ENCODE data around the gene CPT1A. TPM values are rescaled to one million over a fixed set of nuclear protein-coding genes. Genes with fewer than 3 reads are reported as not detected.

Gene CPT1A
- polyA plus RNA-seq, 2 donors, result 8.4 to 13.8 TPM

DNA sequence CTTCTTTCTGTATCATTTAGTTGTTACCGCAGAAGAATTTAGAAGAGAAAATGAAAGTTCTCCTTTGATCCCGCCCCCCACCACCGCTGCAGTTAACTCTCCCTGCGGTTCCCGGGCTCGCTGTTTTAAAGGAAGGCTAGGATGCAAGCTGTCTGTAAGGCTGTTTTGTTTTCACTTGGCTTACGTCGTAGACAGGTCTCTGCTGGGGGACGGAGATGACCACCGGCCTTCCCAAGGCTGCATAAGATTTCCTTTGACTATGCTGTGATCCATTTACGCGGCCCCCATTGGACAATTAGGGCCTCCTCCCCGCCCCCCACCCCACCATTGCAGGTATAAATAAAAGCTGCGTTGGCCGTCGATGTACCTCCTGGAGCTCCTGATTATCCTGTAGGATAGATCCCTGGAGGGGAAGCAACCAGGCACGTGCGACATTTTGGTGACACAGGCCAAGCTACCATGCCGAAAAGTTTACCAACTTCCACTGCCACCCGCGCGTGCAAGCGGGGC is 1.4 kb upstream of the CPT1A start:
- Histone ChIP-seq H3K9me3 (ENCODE audit: control insufficient read depth in 2 of 2, insufficient read depth in 1 of 2, low read depth in 1 of 2, low read length in 1 of 2) (no peaks in the 10 kb centered on the region), H3K4me3 (ENCODE audit: low read depth in 1 of 2, low read length in 2 of 2) (peak overlapping the region; percentile 36 to 43), H3K27me3 (ENCODE audit: control insufficient read depth in 1 of 2, insufficient read depth in 2 of 2, low read length in 2 of 2) (no peaks in the 10 kb centered on the region), H3K4me1 (ENCODE audit: control insufficient read depth in 2 of 2, insufficient read depth in 2 of 2, low read length in 1 of 2) (peaks cover 3 to 20% of the 10 kb centered on the region in 2 donors), H3K36me3 (ENCODE audit: control insufficient read depth in 2 of 2, insufficient read depth in 2 of 2, low read length in 1 of 2) (no peaks in the 10 kb centered on the region), H3K27ac (ENCODE audit: low read depth in 2 of 2, low read length in 1 of 2) (peak overlapping the region; percentile 23 to 64)
- WGBS, 2 donors, result 8 to 20% methylated on average over 23 of the region's 23 CpGs

DNA sequence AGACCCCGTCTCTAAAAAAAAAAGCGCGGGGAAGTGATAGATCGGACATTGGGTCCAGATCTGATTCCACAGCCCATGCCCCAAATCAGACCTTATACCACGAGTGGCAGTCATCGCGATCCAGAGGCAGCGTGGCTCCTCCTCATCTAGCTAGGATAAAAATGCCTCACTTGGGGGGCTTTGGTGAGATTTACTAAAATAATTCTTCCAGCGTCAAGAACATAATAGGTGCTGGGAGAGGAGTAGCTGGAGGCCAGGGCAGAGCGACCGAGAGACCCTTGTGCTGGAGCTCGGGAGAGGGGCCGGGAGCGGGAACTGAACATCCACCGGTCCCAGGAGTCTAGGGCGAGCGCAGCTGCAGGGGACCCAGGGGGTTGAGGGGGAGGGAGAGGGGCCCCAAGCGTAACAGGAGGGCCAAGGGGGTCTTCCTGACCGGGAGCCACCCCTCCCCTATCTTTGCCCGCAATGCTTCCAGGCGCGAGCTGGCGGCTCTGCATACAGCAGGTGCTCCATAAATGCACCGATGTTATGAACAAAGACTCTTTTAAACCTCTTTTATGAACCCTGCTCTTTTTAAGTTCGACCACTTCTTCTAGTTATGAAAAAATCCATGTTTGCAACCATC is 823 bp upstream of the CPT1A start:
- Histone ChIP-seq H3K36me3 (ENCODE audit: control insufficient read depth in 2 of 2, insufficient read depth in 2 of 2, low read length in 1 of 2) (no peaks in the 10 kb centered on the region), H3K4me3 (ENCODE audit: low read depth in 1 of 2, low read length in 2 of 2) (peak overlapping the region; percentile 43 to 82), H3K27me3 (ENCODE audit: control insufficient read depth in 1 of 2, insufficient read depth in 2 of 2, low read length in 2 of 2) (no peaks in the 10 kb centered on the region), H3K27ac (ENCODE audit: low read depth in 2 of 2, low read length in 1 of 2) (peak overlapping the region; percentile 23 to 89), H3K9me3 (ENCODE audit: control insufficient read depth in 2 of 2, insufficient read depth in 1 of 2, low read depth in 1 of 2, low read length in 1 of 2) (no peaks in the 10 kb centered on the region), H3K4me1 (ENCODE audit: control insufficient read depth in 2 of 2, insufficient read depth in 2 of 2, low read length in 1 of 2) (peaks cover 6 to 25% of the 10 kb centered on the region in 2 donors)
- 29 to 35% methylated on average over 25 of the region's 25 CpGs for WGBS, 2 donors

DNA sequence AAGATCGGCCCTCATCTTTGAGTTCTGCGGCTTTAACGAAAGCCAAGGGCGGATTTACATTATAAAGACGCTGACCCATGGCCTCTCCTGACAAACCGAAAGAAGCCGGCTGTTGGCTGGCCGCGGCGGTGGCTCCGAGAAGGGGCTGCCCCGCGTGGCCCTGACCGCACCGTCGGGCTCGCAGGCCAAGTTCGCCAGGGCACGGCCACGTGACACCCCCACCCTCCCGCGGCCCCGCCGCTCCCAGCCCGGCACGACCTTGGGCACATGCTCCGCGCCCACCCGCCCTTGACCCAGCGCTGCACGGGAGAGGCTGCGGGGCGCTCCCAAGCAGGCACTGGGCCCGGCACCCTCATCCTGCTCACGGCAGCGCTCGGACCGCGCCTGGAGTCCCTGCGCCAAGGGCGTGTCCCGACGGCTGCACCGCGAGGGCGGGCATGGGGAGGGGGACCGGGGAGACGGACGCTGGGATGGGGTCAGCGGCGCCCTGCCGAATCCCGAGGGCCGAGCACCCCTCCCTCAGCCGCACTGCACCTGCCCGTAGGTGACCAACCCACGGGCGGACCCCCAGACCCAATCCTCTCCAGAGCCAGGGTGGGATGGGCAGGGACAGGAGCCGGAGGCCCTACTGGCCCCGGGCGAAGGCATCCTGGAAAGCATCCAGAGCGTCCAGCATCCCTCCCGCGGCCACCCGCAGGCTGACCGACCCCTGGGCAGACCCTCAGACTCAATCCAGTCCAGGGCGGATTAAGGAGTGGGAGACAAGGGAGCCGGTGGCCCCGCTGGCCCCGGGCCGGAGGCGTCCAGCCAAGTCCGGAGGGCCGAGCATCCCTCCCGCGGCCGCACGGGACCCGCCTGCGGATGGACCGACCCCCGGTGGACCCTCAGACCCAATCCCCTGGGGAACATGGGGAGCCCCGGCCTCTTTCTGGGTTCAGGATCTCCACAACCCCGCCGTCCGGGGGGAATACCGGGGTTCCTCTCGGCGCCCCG is 759 bp downstream of the CPT1A start:
- H3K27ac ChIP-seq (ENCODE audit: low read depth in 2 of 2, low read length in 1 of 2), result peak overlapping the region; percentile 89 to 92
- H3K9me3 ChIP-seq (ENCODE audit: control insufficient read depth in 2 of 2, insufficient read depth in 1 of 2, low read depth in 1 of 2, low read length in 1 of 2), result no peaks in the 10 kb centered on the region
- no peaks in the 10 kb centered on the region for H3K27me3 ChIP-seq (ENCODE audit: control insufficient read depth in 1 of 2, insufficient read depth in 2 of 2, low read length in 2 of 2)
- whole genome bisulfite sequencing, 2 donors, result 1% methylated on average over 67 to 90 of the region's 90 CpGs
- H3K4me3 ChIP-seq (ENCODE audit: low read depth in 1 of 2, low read length in 2 of 2), result peak overlapping the region; percentile 71 to 82
- no peaks in the 10 kb centered on the region for H3K36me3 ChIP-seq (ENCODE audit: control insufficient read depth in 2 of 2, insufficient read depth in 2 of 2, low read length in 1 of 2)
- peaks cover 6 to 31% of the 10 kb centered on the region in 2 donors for H3K4me1 ChIP-seq (ENCODE audit: control insufficient read depth in 2 of 2, insufficient read depth in 2 of 2, low read length in 1 of 2)

DNA sequence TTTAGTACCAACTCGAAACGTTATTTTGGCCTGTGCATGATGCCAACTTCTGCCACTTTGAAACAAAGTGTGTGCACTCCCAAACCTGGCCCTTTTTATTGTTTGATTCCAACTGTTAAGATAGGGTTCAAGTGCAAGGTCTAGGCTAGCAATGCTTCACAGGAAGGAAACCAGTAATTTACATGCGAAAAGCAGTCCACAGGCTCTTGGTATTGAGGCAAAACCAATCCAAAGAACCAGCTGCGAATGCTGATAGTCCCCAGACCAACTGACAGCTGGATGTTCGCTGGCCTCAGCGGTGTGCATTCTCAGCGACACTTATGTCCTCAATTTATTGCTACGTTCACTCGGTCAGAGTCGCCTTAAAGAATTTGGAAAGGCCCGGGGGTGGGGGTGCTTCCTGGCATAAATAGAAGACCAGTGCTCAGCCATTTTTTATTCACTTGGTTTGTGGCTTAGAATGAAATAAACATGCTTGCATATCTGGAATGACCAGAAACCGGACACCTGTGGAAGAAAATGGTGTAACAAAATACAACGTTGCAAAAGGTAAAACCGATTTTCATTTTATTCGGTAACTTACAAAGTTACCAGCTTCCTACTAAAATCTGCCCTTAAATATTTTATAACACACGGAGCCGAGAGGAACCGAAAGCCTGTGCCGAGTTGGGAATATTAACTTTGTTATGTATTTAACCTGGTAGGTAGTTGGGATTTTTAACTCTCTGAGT is 1.6 kb downstream of the CPT1A start:
- 7 to 8% methylated on average over 19 of the region's 19 CpGs for WGBS, 2 donors
- peak overlapping the region; percentile 71 to 82 for H3K4me3 ChIP-seq (ENCODE audit: low read depth in 1 of 2, low read length in 2 of 2)
- H3K27ac ChIP-seq (ENCODE audit: low read depth in 2 of 2, low read length in 1 of 2), result peak overlapping the region; percentile 92 to 97
- no peaks in the 10 kb centered on the region for H3K27me3 ChIP-seq (ENCODE audit: control insufficient read depth in 1 of 2, insufficient read depth in 2 of 2, low read length in 2 of 2)
- H3K9me3 ChIP-seq (ENCODE audit: control insufficient read depth in 2 of 2, insufficient read depth in 1 of 2, low read depth in 1 of 2, low read length in 1 of 2), result no peaks in the 10 kb centered on the region
- H3K36me3 ChIP-seq (ENCODE audit: control insufficient read depth in 2 of 2, insufficient read depth in 2 of 2, low read length in 1 of 2), result no peaks in the 10 kb centered on the region
- peaks cover 10 to 36% of the 10 kb centered on the region in 2 donors for H3K4me1 ChIP-seq (ENCODE audit: control insufficient read depth in 2 of 2, insufficient read depth in 2 of 2, low read length in 1 of 2)

DNA sequence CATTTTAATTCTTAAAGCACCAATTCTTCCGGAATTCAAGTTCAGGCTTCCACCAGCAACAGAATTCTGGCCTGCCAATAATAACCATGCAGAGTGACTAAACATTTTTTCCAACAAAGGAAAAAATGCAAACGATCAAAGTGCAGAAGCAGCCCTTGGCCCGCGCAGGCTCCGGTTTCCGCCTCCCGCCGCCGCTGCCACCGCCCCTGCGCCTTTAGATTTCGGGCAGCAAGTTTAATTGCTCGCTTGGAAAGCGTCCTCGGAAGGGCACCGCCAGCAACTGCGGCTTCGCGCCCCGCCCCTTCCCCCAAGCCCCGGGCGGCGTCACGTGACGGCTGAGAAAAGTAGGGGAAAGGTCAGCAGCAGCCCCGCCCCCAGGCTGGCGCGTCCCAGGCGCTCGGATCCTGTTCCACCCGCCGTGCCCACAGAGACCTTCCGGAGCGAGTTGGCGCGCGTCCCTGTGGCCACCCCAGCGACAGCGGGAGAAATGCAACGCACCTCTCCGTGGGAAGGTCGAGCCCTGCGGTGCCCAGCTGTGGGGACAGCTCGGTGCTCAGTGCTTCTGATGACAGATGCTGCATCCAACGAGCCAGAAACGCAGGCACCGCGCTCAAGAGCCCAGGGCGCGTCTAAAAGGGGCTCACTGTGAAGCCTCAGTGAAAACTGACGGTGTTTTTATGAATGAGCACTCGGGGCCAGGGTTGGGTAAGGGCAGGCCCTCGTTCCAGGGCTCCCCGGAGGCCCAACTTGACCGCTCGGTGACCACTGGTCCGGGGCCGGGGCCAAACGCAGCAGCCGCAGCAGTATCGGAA is 2.5 kb downstream of the CPT1A start:
- H3K27ac ChIP-seq (ENCODE audit: low read depth in 2 of 2, low read length in 1 of 2), result peak overlapping the region; percentile 92 to 97
- no peaks in the 10 kb centered on the region for H3K9me3 ChIP-seq (ENCODE audit: control insufficient read depth in 2 of 2, insufficient read depth in 1 of 2, low read depth in 1 of 2, low read length in 1 of 2)
- H3K4me1 ChIP-seq (ENCODE audit: control insufficient read depth in 2 of 2, insufficient read depth in 2 of 2, low read length in 1 of 2), result peaks cover 10 to 36% of the 10 kb centered on the region in 2 donors
- no peaks in the 10 kb centered on the region for H3K27me3 ChIP-seq (ENCODE audit: control insufficient read depth in 1 of 2, insufficient read depth in 2 of 2, low read length in 2 of 2)
- peak overlapping the region; percentile 47 to 82 for H3K4me3 ChIP-seq (ENCODE audit: low read depth in 1 of 2, low read length in 2 of 2)
- H3K36me3 ChIP-seq (ENCODE audit: control insufficient read depth in 2 of 2, insufficient read depth in 2 of 2, low read length in 1 of 2), result no peaks in the 10 kb centered on the region
- WGBS, 2 donors, result 0 to 1% methylated on average over 61 of the region's 61 CpGs

DNA sequence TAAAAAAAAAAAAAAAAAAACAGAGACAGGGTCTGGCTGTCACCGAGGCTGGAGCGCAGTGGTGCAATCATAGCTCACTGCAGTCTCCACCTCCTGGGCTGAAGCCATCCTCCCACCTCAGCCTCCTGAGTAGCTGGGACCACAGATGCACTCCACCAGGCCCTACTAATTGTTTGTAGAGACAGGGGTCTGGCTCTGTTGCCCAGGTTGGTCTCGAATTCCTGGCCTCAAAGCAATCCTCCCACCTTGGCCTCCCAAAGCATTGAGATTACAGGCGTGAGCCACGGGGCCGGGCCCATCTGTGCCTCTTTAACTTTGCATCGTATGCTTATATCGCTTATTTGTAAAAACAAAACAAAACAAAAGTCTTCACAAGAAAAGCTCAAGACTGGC is 3.1 kb downstream of the CPT1A start:
- WGBS, 2 donors, result 4 to 5% methylated on average over 8 of the region's 8 CpGs
- H3K27ac ChIP-seq (ENCODE audit: low read depth in 2 of 2, low read length in 1 of 2), result peak overlapping the region; percentile 92 to 97
- H3K9me3 ChIP-seq (ENCODE audit: control insufficient read depth in 2 of 2, insufficient read depth in 1 of 2, low read depth in 1 of 2, low read length in 1 of 2), result no peaks in the 10 kb centered on the region
- no peaks in the 10 kb centered on the region for H3K36me3 ChIP-seq (ENCODE audit: control insufficient read depth in 2 of 2, insufficient read depth in 2 of 2, low read length in 1 of 2)
- peak overlapping the region in 1 of 2 donors; percentile 82 for H3K4me3 ChIP-seq (ENCODE audit: low read depth in 1 of 2, low read length in 2 of 2)
- H3K4me1 ChIP-seq (ENCODE audit: control insufficient read depth in 2 of 2, insufficient read depth in 2 of 2, low read length in 1 of 2), result peaks cover 10 to 35% of the 10 kb centered on the region in 2 donors
- H3K27me3 ChIP-seq (ENCODE audit: control insufficient read depth in 1 of 2, insufficient read depth in 2 of 2, low read length in 2 of 2), result no peaks in the 10 kb centered on the region

DNA sequence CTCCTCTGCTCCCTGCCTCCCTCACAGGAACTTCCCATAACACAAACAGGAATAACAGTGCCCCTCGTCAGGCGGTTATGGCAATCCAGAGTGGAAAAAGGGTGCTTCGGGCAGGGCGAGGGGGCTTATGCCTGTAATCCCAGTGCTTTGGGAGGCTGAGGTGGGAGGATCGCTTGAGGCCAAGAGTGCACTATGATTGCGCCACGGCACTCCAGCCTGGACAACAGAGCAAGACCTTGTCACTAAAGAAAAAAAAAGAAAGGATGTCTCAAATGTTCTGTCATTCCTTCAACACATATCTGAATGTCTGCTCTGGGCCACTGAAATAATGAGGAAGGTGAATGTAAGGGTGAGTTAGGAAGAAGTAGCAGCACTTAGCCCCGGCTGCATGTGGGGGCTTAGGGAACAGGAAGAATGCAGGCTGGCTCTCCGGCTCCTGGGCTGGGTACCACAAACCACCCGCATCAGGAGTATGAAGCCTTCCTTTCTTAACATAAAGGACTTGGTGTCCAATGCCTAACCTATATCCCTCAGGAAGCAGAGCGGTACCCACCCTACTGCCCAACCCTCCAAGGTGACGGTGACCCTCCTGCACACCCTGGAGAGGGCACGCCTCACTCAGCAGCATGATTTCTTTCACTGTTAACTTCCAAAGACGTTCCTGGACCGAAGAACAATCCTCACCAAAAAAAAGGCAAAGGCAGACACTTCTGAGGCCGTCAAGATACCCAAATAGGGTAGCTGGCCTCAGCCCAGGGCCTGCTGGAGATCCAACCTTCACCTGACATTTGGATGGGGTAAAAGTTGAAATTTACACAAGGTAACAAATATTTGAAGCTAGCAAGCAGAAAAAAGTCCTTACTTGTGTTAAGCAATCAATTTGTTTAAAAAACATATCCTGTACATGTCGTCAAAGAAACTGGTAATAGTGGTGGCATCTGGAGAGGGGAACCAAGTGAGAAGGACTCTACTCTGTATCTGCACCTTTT is 3.8 kb downstream of the CPT1A start:
- no peaks in the 10 kb centered on the region for H3K9me3 ChIP-seq (ENCODE audit: control insufficient read depth in 2 of 2, insufficient read depth in 1 of 2, low read depth in 1 of 2, low read length in 1 of 2)
- no peak overlapping the region for H3K4me3 ChIP-seq (ENCODE audit: low read depth in 1 of 2, low read length in 2 of 2)
- peaks cover 10 to 34% of the 10 kb centered on the region in 2 donors for H3K4me1 ChIP-seq (ENCODE audit: control insufficient read depth in 2 of 2, insufficient read depth in 2 of 2, low read length in 1 of 2)
- no peaks in the 10 kb centered on the region for H3K27me3 ChIP-seq (ENCODE audit: control insufficient read depth in 1 of 2, insufficient read depth in 2 of 2, low read length in 2 of 2)
- H3K27ac ChIP-seq (ENCODE audit: low read depth in 2 of 2, low read length in 1 of 2), result peak overlapping the region; percentile 92 to 97
- H3K36me3 ChIP-seq (ENCODE audit: control insufficient read depth in 2 of 2, insufficient read depth in 2 of 2, low read length in 1 of 2), result no peaks in the 10 kb centered on the region
- WGBS, 2 donors, result 66 to 69% methylated on average over 17 of the region's 17 CpGs

DNA sequence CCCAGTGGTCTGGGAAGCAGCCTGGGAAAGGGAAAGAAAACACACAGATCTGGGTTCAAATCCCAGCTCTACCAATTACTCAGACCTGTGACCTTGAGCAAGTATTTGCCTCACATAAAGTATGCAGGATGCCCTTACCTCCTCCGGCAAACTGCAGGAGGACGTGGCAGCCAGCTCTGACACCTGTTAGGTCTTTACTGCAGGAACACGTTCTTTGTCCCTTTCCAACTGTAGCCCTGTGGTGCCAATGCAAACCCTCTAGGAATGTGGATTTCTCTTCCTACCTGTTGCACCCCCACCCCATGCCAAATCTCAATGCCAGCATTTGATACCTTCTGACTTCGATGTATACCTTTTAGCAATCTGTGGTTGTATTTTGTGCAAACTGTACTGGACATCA is 6.0 kb downstream of the CPT1A start:
- WGBS, 2 donors, result 63 to 74% methylated on average over 4 of the region's 4 CpGs
- H3K4me1 ChIP-seq (ENCODE audit: control insufficient read depth in 2 of 2, insufficient read depth in 2 of 2, low read length in 1 of 2), result peaks cover 7 to 32% of the 10 kb centered on the region in 2 donors
- peak overlapping the region in 1 of 2 donors; percentile 20 for H3K27ac ChIP-seq (ENCODE audit: low read depth in 2 of 2, low read length in 1 of 2)

More for the DNA sequence above, 6.0 kb downstream of the CPT1A start:
- H3K36me3 ChIP-seq (ENCODE audit: control insufficient read depth in 2 of 2, insufficient read depth in 2 of 2, low read length in 1 of 2), result no peaks in the 10 kb centered on the region
- no peaks in the 10 kb centered on the region for H3K9me3 ChIP-seq (ENCODE audit: control insufficient read depth in 2 of 2, insufficient read depth in 1 of 2, low read depth in 1 of 2, low read length in 1 of 2)
- no peak overlapping the region for H3K4me3 ChIP-seq (ENCODE audit: low read depth in 1 of 2, low read length in 2 of 2)
- no peaks in the 10 kb centered on the region for H3K27me3 ChIP-seq (ENCODE audit: control insufficient read depth in 1 of 2, insufficient read depth in 2 of 2, low read length in 2 of 2)

Measured in esophagus (tissue), 2 donors.